ENCODE measurements around the gene MAN1C1.

DNA sequence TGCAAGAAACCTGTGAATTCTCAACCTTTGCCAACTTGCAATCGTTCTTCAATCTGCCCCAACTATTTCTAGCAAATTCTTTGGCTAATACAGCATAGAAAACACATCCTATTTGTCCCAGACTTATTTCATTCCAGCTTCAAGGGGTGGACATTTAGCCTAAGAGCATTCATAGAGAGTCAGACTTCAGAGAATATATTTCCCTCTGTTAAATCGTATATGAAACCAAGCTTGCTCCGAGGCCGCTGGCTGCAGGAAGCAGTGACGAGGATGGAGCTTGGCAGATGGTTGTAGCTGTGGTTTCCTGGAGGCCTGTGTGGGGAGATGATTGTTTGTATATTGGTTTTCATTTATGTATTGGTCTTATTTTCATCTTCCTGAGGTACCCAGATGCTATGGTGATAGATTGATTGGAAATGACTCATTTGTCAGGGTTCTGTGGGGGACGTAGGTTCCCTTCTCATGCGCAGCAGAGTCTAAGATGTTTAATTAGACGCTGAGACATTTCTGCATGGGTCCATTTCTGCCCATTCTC is 26.1 kb downstream of the MAN1C1 start:
- no peak for TF ChIP-seq CTCF (conservative IDR thresholded peaks at IDR 0.05 in 1 of 2, IDR thresholded peaks at IDR 0.05 in 1 of 2; ENCODE audit: extremely low read depth in 1 of 2, insufficient read depth in 1 of 2, low read depth in 1 of 2, low read length in 2 of 2)
- no peak for TF ChIP-seq EZH2 (IDR thresholded peaks at IDR 0.05; ENCODE audit: borderline replicate concordance, low read length)
